Vagina (tissue), 2 donors: ENCODE results near the gene TMEM151B. TPM values are rescaled to one million over a fixed set of nuclear protein-coding genes. Genes with fewer than 3 reads are reported as not detected.

Source experiments
- DNase-seq, 2 donors: peaks; one replicate each; pipeline ENCODE4 v3.0.0-alpha.2; 2017; ENCODE audit errors: extremely low spot score in 2 of 2
- H3K27ac ChIP-seq: fragments of 200-600 bp; sonication (generic); one replicate; pipeline ENCODE4 v1.5.1; 2019
- H3K27me3 ChIP-seq: fragments of 200-600 bp; sonication (generic); one replicate; pipeline ENCODE4 v1.5.1; 2019
- H3K36me3 ChIP-seq, 2 donors: fragments of 200-600 bp; sonication (generic); one replicate each; pipeline ENCODE4 v1.5.1; 2017 to 2019
- H3K4me1 ChIP-seq: fragments of 200-600 bp; sonication (generic); one replicate; pipeline ENCODE4 v1.5.1; 2019
- H3K4me3 ChIP-seq, 2 donors: fragments of 200-600 bp; sonication (generic); 1 replicate in 1 of 2; 2 replicates in 1 of 2; pipeline ENCODE4 v1.5.1; 2016 to 2019
- H3K9me3 ChIP-seq: fragments of 200-600 bp; sonication (generic); one replicate; pipeline ENCODE4 v1.5.1; 2019
- CTCF ChIP-seq, 3 experiments: fragments of 450-650 bp in 2 of 3; fragments of 200-600 bp in 1 of 3; sonication (generic) in 1 of 3; IDR thresholded peaks; one replicate each; pipeline ENCODE4 v1.5.1; 2017 to 2019; ENCODE audit warnings: antibody characterized with exemption in 3 of 3, mild to moderate bottlenecking in 2 of 3, moderate library complexity in 2 of 3
- POLR2A ChIP-seq, 2 donors: fragments of 450-650 bp; IDR thresholded peaks; one replicate each; pipeline ENCODE4 v1.6.1; 2017; ENCODE audit warnings: antibody characterized with exemption in 2 of 2, mild to moderate bottlenecking in 2 of 2, moderate library complexity in 2 of 2
- POLR2AphosphoS5 ChIP-seq, 2 donors: sonication (generic); formaldehyde crosslinking; IDR thresholded peaks; one replicate each; pipeline ENCODE4 v1.9.0; 2017; ENCODE audit warnings: antibody characterized with exemption in 2 of 2, mild to moderate bottlenecking in 2 of 2, low read depth in 1 of 2; ENCODE audit not compliant: insufficient read depth in 1 of 2
- intact Hi-C: fragments of 100-400 bp; cut with DNase I; formaldehyde crosslinking; loops from one replicate; pipeline ENCODE4 v1.15.1; 2023
- total RNA-seq: library from RNA; depleted of rRNA; stranded (reverse); fragments of >200 nt; gene quantifications from one replicate; pipeline ENCODE4 v1.2.3, GENCODE V29; 2016

The TMEM151B gene
- total RNA-seq, 1 donor from 2014 or later, result 0.49 TPM

- Histone ChIP-seq H3K4me3 (peak within 1 kb of the TSS; percentile 67 to 74), H3K4me1 (peaks cover 85% of the 10 kb centered on the region), H3K27me3 (no peaks in the 10 kb centered on the region), H3K9me3 (no peaks in the 10 kb centered on the region), H3K27ac (peak within 1 kb of the TSS; percentile 95), H3K36me3 (no peaks in the 10 kb centered on the region)
- DNase-seq, result no peak
- TF ChIP-seq POLR2AphosphoS5 (IDR thresholded peaks at IDR 0.05; ENCODE audit: insufficient read depth in 1 of 2, low read depth in 1 of 2) (peak in 1 of 2 donors; percentile 58), POLR2A (IDR thresholded peaks at IDR 0.05) (no peak)
- intact Hi-C loops, result no loop called here
These were observed 46.8 kb upstream of the TMEM151B start, which contains the start of gene SLC29A1 for GRCh38 chr6:44223319-44224028. Gene SLC29A1 (plus strand): TSS chr6:44223595. CDS start chr6:44227314, 3,719 bp downstream.

DNA sequence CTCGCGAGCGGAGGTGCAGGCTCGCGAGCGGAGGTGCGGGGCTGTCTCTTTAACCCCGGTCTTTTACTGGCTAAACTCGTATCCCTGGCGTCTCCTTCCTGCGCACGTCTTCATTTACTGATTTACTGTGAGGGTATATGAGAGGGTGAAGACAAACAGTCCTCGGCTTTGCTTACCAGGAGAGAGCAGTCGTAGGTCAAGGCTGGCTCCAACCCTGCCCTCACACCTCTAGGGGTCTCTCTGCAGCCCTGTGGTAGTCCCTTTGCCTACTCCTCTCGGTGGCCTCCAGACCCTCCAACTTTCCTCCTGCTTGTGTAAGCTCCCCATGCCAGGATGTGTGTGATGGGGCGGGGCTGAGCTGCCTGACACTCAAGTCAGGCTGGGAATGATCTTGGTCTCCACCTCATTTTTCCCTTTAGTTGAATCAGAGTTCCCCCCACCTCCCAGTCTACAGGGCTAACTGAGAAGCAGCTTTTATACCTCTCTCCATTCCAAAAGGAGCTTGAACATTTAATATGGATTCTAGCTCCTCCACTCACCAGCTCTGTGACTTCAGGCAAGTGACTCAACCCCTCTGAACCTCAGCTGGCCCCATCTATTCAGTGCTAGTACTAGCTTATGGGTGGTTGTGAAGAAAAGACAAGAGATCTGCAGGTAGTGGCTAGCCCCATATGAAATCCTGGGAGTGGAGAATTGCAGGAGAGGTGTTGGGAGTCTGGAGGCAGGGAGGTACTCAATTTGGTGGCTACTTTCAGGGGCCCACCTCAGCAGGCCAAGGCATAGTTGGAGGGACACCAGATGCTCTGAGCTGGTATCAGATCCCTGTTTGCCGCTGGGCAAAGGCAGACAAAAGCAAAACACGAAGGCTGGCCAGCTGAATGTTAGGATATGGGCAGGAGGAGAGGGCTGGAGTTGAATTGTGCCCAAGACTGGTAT lies 46.0 kb upstream of the TMEM151B start:
- Histone ChIP-seq H3K36me3 (no peaks in the 10 kb centered on the region), H3K4me3 (peak overlapping the region; percentile 67 to 74), H3K9me3 (no peaks in the 10 kb centered on the region), H3K4me1 (peaks cover 78% of the 10 kb centered on the region), H3K27ac (peak overlapping the region; percentile 95), H3K27me3 (no peaks in the 10 kb centered on the region)
- TF ChIP-seq POLR2A (IDR thresholded peaks at IDR 0.05), result no peak
- TF ChIP-seq CTCF (IDR thresholded peaks at IDR 0.05), result no peak
- TF ChIP-seq POLR2AphosphoS5 (IDR thresholded peaks at IDR 0.05; ENCODE audit: insufficient read depth in 1 of 2, low read depth in 1 of 2), result no peak
- DNase-seq, result peak in 1 of 2 donors; percentile 88
- intact Hi-C loops, result no loop called here

GRCh38 chr6:44224965-44225305 lies 45.3 kb upstream of the TMEM151B start:
- peak overlapping the region; percentile 95 for H3K27ac ChIP-seq
- intact Hi-C loops, result no loop called here
- DNase-seq, result no peak
- H3K27me3 ChIP-seq, result no peaks in the 10 kb centered on the region
- H3K36me3 ChIP-seq, result no peaks in the 10 kb centered on the region
- H3K4me1 ChIP-seq, result peaks cover 72% of the 10 kb centered on the region
- TF ChIP-seq CTCF (IDR thresholded peaks at IDR 0.05) (no peak), POLR2AphosphoS5 (IDR thresholded peaks at IDR 0.05; ENCODE audit: insufficient read depth in 1 of 2, low read depth in 1 of 2) (no peak), POLR2A (IDR thresholded peaks at IDR 0.05) (no peak)
- H3K9me3 ChIP-seq, result no peaks in the 10 kb centered on the region
- no peak overlapping the region for H3K4me3 ChIP-seq

DNA sequence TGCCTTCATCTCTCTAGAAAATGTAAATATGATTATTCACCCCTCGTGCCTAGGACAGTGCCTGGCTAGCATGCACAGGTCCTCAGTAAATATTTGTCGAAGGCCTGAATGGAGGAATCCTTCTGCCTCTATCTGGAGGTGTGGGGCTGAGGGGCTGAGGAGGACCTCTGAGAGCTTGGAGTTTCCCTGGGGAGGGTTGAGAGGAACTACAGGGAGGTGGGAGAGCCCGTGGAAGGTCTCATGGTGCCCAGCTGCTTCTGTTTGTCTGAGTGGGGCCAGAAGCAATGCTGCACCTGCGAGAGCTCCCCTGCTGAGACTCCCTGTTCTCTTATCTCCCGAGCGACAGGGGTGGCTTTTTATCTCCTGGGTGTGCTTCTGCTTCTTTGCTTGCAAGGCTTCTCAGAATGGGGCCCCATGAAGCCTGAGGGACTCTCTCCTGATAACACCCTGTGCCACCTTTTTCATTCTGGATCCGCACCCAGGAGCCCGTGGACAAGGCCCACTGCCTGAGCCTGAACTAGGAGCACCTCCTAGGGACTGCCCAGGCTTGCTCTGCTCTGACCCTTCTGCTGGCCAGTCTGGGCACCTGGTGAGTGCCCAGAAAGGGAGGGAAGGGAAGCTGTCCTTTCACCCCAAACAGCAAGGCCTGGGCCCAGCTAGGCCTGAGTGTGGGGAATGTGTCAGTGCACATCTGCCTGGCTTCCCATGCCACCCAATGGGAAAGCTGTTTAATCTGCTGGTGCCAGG lies 44.5 kb upstream of the TMEM151B start:
- Histone ChIP-seq H3K27me3 (no peaks in the 10 kb centered on the region), H3K9me3 (no peaks in the 10 kb centered on the region), H3K4me3 (no peak overlapping the region), H3K27ac (peak overlapping the region; percentile 59), H3K36me3 (no peaks in the 10 kb centered on the region), H3K4me1 (peaks cover 65% of the 10 kb centered on the region)
- intact Hi-C loops, result no loop called here
- DNase-seq, result no peak
- TF ChIP-seq CTCF (IDR thresholded peaks at IDR 0.05) (no peak), POLR2A (IDR thresholded peaks at IDR 0.05) (no peak)
